Activated naive CD4-positive, alpha-beta T cell treated with anti-CD3 and anti-CD28 coated beads, Interleukin-2, amount 50 U/mL, for 24 hours (primary cell): ENCODE measurements around the gene RIOX2.

Source experiments
- H3K27ac Mint-ChIP-seq: one replicate; pipeline ENCODE4 v1.8.0; 2021; ENCODE audit warnings: mild to moderate bottlenecking, mixed read lengths
- H3K27me3 Mint-ChIP-seq: one replicate; pipeline ENCODE4 v1.8.0; 2021; ENCODE audit warnings: mixed read lengths
- H3K36me3 Mint-ChIP-seq: one replicate; pipeline ENCODE4 v1.8.0; 2021; ENCODE audit warnings: mixed read lengths
- H3K4me1 Mint-ChIP-seq: one replicate; pipeline ENCODE4 v1.8.0; 2021; ENCODE audit warnings: mixed read lengths
- H3K4me3 Mint-ChIP-seq: one replicate; pipeline ENCODE4 v1.8.0; 2021; ENCODE audit warnings: mild to moderate bottlenecking, mixed read lengths
- H3K9me3 Mint-ChIP-seq: one replicate; pipeline ENCODE4 v1.8.0; 2021; ENCODE audit warnings: mixed read lengths

RIOX2 gene

DNA sequence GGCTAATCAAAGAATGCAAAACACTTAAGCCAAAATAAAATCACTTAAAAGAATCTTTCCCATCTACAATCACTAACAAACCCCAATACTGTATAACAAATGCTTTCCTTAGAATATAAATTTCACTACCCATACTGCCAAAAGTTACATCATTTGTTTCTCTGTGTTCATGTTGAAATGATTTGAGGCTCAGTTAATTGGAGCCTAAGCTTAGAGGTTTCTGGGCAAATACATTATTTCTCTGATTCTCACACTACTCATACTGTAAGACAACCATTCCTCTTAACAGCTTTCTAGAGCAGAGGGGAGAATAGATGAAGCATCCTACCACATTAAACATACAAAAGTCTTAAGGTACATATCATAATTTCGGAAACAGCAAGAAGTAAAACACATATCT, 2.1 kb downstream of the RIOX2 start:
- Mint-ChIP-seq H3K36me3 (peaks cover 12% of the 10 kb centered on the region), H3K4me1 (peaks cover 83% of the 10 kb centered on the region), H3K4me3 (peak overlapping the region; percentile 96)

DNA sequence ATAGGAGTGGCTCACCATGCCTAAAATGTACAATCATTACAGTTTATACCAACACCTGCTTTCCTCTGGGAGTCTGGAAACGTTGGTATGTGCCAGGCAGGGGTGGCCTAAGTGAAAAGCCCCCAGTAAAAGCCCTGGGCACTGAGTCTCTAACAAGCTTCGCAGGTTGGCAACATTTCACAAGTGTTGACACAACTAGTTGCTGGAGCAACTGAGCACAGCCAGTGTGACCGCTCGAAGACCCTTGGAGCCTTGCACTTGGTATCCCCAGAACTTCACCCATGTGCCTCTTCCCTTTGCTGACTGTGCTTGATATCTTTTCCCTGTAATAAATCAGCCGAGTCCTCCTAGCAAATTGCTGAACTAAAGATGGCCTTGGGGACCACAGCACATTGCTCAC, 2.7 kb downstream of the RIOX2 start:
- no peaks in the 10 kb centered on the region for H3K27me3 Mint-ChIP-seq
- peak overlapping the region; percentile 96 for H3K4me3 Mint-ChIP-seq

More for the DNA sequence above, 2.1 kb downstream of the RIOX2 start:
- Mint-ChIP-seq H3K9me3 (no peaks in the 10 kb centered on the region), H3K27ac (peak overlapping the region; percentile 15), H3K27me3 (no peaks in the 10 kb centered on the region)

DNA sequence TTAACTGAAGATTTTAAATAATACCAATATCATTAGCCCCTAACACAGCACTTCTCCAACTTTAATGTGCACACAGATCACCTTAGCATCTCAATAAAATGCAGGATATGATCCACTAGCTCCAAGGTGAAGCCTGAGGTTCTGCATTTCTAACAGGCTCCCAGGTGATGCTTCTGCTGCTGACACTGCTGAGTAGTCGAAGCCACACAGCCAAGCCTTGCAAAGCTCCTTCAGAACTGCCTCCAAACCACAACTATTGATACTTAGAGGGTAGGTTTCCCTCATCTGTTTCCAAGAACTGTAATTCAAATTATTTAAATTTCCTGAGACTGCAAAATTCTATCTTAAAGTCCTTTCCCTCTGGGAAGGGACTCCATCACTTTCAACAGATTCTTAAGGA, 3.9 kb downstream of the RIOX2 start:
- H3K27me3 Mint-ChIP-seq = no peaks in the 10 kb centered on the region
- H3K4me3 Mint-ChIP-seq = peak overlapping the region; percentile 28
- peaks cover 86% of the 10 kb centered on the region for H3K4me1 Mint-ChIP-seq
- H3K36me3 Mint-ChIP-seq = peaks cover 19% of the 10 kb centered on the region
- no peaks in the 10 kb centered on the region for H3K9me3 Mint-ChIP-seq
- no peak overlapping the region for H3K27ac Mint-ChIP-seq

More for the DNA sequence above, 2.7 kb downstream of the RIOX2 start:
- H3K36me3 Mint-ChIP-seq = peaks cover 13% of the 10 kb centered on the region
- H3K27ac Mint-ChIP-seq = no peak overlapping the region
- peaks cover 82% of the 10 kb centered on the region for H3K4me1 Mint-ChIP-seq
- no peaks in the 10 kb centered on the region for H3K9me3 Mint-ChIP-seq

DNA sequence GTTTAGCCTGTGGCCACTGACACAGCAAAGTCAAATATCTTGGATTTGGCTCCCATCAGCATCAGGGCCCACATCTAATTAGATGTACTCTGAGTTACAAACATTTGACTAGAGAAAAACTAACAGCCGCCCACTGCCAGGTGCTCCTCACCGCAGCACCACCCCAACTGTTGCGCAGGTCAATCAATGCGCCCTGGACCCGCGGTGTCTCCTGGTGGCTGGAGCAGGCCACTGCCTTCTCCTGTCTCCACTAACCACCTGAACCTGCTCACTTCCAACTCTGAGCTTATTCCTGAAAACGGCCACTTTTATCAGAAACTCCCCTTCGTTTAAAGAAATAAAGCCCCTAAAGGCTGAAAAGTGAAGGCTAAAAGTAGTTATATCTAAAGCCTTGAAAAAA, 4.3 kb downstream of the RIOX2 start:
- Mint-ChIP-seq H3K4me3 (no peak overlapping the region), H3K4me1 (peaks cover 84% of the 10 kb centered on the region), H3K27me3 (no peaks in the 10 kb centered on the region), H3K9me3 (no peaks in the 10 kb centered on the region), H3K36me3 (peaks cover 19% of the 10 kb centered on the region), H3K27ac (no peak overlapping the region)

DNA sequence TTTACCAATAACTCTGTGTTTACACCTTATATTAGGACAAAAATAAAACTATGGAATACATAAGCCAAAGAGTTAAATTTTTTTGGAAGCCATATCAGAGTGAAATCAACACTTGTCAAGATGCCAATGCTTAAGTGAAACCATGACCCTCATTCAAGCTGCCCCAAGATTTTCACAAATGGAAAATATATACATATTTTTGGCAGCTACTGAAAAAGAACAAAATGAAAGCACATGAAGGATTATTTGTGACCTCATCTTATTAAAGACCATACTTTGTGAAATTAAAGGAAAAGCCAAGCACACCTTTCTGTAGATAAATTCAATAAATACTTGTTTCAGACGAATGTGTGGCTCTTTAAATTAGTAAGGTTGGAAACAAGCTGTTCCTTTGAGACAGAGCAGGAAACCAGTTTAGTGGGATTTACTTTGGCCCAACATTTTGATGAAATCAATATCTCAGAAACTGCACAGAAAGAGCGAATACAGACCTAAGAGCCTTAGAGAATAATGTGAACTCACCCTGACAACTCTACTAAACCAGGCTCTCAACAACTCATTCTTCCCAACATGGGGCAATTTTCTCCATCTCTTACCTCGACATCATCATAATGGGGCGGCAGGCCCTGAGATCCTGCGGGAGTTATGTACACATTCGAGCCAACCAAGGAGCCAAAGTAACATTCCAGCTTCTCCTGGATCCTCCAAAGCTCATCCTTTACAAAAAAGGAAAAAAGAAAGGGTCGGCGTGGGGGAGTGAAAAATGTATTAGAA, 11.1 kb downstream of the RIOX2 start:
- Mint-ChIP-seq H3K27me3 (no peaks in the 10 kb centered on the region), H3K27ac (no peak overlapping the region), H3K4me3 (no peak overlapping the region), H3K36me3 (peaks cover 28% of the 10 kb centered on the region), H3K9me3 (no peaks in the 10 kb centered on the region), H3K4me1 (peaks cover 41% of the 10 kb centered on the region)

DNA sequence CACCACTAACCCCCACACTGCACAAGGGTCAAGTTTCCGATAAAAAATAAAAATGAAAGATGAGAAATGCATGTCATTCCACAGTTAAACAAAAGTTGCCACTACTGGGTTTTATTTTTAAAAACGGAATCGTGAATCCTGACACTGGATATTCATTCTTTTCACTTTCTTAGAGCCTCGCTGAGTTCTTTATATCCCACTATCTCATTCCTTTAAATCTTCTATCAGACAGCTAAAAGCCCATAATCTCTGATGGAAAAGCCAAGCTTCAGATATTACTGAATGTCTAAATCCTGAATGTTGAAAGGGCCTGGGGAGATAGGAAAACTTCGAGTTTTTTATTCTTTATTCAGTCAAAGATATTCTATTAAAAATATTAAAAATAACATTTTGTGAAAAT, 11.7 kb downstream of the RIOX2 start:
- no peaks in the 10 kb centered on the region for H3K9me3 Mint-ChIP-seq
- no peak overlapping the region for H3K4me3 Mint-ChIP-seq
- peaks cover 26% of the 10 kb centered on the region for H3K36me3 Mint-ChIP-seq
- peaks cover 35% of the 10 kb centered on the region for H3K4me1 Mint-ChIP-seq
- no peaks in the 10 kb centered on the region for H3K27me3 Mint-ChIP-seq
- no peak overlapping the region for H3K27ac Mint-ChIP-seq

DNA sequence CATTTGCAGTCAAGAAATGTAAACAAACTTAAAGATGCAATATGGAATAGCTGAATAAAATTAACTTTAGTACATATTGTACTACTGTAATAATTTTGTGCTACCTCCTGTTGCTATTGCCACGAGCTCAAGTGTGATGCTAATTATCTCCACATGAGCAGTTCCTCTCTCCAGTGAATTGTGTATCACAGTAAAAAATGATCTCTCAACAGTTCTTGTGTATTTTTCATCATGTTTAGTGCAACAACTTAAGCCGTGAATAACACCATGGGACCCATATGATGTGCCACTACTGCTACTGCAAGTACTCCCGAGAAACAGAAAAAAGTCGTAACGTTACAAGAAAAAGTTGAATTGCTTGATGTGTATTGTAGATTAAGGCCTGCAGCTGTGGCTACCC, 12.4 kb downstream of the RIOX2 start:
- no peak overlapping the region for H3K4me3 Mint-ChIP-seq
- H3K9me3 Mint-ChIP-seq = no peaks in the 10 kb centered on the region
- H3K36me3 Mint-ChIP-seq = peaks cover 29% of the 10 kb centered on the region
- H3K4me1 Mint-ChIP-seq = peaks cover 31% of the 10 kb centered on the region
- H3K27ac Mint-ChIP-seq = no peak overlapping the region
- H3K27me3 Mint-ChIP-seq = no peaks in the 10 kb centered on the region

DNA sequence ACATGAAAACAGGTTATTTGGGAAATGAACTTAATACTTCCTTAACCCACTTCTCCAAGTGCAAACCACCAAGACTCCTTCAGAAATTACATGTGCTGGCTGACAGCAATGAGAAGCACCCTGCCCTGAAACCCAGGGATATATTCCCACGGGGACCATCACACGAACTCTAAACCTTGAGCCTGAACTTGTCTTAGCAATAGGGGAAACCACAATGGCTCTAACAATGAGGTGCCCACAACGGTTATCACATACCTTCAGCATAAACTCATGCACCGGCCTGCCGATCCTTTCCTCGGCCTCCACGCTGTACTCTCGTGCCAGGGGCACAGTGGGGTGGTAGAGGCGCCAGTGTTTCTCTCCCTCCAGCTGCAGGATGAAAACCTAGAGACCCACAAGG, 13.4 kb downstream of the RIOX2 start:
- H3K36me3 Mint-ChIP-seq = peaks cover 25% of the 10 kb centered on the region
- no peaks in the 10 kb centered on the region for H3K9me3 Mint-ChIP-seq
- peaks cover 24% of the 10 kb centered on the region for H3K4me1 Mint-ChIP-seq
- H3K27me3 Mint-ChIP-seq = no peaks in the 10 kb centered on the region
- H3K4me3 Mint-ChIP-seq = no peak overlapping the region
- no peak overlapping the region for H3K27ac Mint-ChIP-seq

DNA sequence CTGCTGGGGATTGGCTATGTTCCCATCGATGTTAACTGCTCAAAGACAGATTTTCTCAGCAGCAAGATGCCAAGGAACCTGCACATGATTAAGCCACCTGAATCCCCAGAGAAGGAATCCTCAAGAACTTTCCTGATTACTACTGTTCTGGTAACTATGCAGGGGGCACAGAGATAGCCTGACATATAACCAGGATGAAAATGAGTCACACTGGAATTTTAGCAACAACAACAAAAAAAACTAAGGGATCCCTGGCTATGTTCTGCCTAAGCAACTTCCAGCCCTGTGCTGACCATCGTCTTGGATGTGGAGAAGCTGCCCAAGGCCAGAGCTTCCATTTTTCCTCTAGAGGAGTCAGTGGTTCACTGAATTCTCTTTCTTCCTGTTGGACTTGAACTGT, 13.8 kb downstream of the RIOX2 start:
- Mint-ChIP-seq H3K9me3 (no peaks in the 10 kb centered on the region), H3K4me3 (no peak overlapping the region), H3K27me3 (no peaks in the 10 kb centered on the region), H3K27ac (no peak overlapping the region), H3K36me3 (peaks cover 21% of the 10 kb centered on the region), H3K4me1 (peaks cover 20% of the 10 kb centered on the region)

DNA sequence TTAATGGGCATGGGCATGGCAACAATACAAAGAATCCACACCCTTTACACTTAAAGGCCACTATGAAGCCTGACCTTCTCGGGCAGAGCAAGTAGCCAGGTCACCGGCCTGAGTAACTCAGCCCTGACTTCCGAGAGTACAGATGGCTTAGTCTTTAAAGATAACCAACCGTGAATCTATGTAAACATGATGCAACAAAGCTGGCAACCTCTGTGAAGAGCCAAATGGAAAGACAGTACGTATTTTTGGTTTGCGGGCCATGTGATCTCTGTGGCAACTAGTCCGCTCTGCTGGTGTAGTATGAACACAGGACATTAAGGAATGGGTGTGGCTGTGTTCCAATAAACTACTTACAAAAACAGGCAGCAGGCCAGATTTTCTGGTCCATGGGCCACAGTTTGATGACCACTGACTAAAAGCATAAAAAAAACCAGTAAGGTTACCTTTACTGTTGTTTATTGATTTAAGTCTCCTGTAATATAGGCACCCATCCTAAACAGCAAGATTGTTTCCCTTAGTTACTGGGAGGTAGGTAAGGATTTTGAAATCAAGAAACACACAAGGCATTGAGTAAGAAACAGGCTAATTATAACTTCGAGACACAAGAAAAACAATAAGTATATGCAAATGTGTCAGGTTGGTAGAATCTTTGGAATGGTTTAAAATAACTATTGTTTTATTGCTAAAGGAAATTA, 14.5 kb downstream of the RIOX2 start:
- H3K9me3 Mint-ChIP-seq = no peaks in the 10 kb centered on the region
- peaks cover 24% of the 10 kb centered on the region for H3K36me3 Mint-ChIP-seq
- H3K4me3 Mint-ChIP-seq = no peak overlapping the region
- peaks cover 18% of the 10 kb centered on the region for H3K4me1 Mint-ChIP-seq
- no peak overlapping the region for H3K27ac Mint-ChIP-seq
- H3K27me3 Mint-ChIP-seq = no peaks in the 10 kb centered on the region

DNA sequence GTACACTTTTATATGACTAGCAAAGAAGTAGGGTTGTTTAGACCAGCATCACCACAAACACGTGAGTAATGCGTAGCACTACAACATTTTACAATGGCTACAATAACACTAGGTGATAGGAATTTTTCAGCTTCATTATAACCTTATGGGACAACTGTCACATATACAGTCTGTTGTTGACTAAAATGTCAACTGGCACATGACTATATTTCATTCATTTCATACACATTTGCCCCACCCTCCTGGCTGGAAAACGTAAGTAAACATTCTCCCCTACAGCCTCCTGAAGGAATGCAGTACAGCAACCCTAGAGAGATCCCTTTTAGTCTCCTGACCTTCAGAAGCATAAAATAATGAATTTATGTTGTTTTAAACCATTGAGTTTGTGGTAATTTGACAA, 16.2 kb downstream of the RIOX2 start:
- Mint-ChIP-seq H3K27ac (no peak overlapping the region), H3K27me3 (no peaks in the 10 kb centered on the region), H3K36me3 (peaks cover 20% of the 10 kb centered on the region), H3K4me1 (peaks cover under 1% of the 10 kb centered on the region), H3K9me3 (no peaks in the 10 kb centered on the region), H3K4me3 (no peak overlapping the region)

DNA sequence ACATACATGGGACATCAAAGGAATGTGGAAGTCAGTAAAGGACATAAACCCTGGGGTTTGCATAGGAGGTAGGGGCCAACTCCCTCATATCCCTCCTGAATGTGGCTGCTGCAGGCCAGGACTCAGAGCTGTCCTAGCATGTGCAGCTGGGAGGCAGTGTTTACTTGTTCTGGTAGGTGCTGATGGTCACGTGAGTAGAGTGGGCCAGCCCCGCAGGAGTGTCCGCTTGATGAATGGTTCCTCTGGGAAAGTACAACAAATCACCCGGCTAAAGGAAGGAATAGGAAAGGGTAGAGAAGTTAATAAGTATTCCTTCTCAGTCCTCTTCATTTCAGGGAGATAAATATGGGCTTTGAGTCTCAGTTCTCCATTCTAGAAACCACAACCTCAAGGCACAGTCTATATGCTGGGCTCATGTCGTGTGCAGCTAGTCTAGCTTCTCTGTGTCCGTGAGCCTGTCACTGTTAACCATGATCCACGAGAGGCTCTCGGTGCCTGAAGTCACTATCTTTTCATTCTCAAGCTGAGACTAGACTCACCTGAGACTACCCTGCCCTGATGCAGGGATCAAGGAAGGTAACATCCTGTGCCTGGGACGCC, 17.9 kb downstream of the RIOX2 start:
- peaks cover 24% of the 10 kb centered on the region for H3K36me3 Mint-ChIP-seq
- H3K27me3 Mint-ChIP-seq = no peaks in the 10 kb centered on the region
- no peak overlapping the region for H3K4me3 Mint-ChIP-seq
- no peak overlapping the region for H3K27ac Mint-ChIP-seq
- H3K9me3 Mint-ChIP-seq = no peaks in the 10 kb centered on the region
- no peaks in the 10 kb centered on the region for H3K4me1 Mint-ChIP-seq

DNA sequence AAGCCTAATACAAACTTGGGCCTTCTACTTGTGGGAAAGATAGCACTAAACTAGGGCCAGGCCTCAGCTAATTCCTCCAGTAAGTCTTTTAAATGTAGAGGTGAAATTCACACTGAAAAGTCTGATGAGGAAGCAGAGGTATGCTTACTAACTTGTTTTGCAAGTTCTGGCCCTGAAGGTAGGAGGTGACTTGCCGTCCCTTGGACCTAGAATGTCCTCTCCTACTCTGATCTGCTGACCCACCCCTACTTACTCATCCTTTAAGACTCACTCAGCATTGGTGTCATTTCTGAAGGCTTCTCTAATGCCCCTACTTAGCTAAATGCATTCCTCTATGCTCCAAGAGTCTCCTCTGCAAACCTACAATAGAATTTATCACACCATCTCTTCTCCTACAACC, 19.4 kb downstream of the RIOX2 start:
- H3K27ac Mint-ChIP-seq = peak overlapping the region; percentile 43
- H3K36me3 Mint-ChIP-seq = peaks cover 28% of the 10 kb centered on the region
- no peak overlapping the region for H3K4me3 Mint-ChIP-seq
- H3K4me1 Mint-ChIP-seq = no peaks in the 10 kb centered on the region
- no peaks in the 10 kb centered on the region for H3K27me3 Mint-ChIP-seq
- H3K9me3 Mint-ChIP-seq = no peaks in the 10 kb centered on the region

DNA sequence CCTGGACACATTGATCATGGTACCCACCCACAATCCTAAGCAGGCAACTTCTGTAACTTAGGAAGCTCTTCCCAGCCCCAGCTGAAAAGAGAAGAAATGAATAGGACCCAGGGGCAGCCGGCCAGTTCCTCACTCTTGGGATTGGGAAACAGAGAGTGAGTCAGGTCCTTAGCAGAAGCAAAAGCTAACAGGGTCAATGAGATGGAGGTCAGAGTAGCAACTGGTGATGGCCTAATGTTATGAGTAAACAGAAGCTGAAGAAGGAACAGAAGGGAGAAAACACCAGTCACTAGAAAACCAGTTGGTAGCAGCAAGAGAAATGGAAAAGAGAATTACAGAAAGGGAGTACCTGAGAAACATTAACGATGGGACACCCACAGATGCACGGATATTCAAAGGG, 20.0 kb downstream of the RIOX2 start:
- H3K9me3 Mint-ChIP-seq = no peaks in the 10 kb centered on the region
- H3K4me3 Mint-ChIP-seq = no peak overlapping the region
- no peaks in the 10 kb centered on the region for H3K4me1 Mint-ChIP-seq
- peaks cover 28% of the 10 kb centered on the region for H3K36me3 Mint-ChIP-seq
- H3K27me3 Mint-ChIP-seq = no peaks in the 10 kb centered on the region
- no peak overlapping the region for H3K27ac Mint-ChIP-seq

DNA sequence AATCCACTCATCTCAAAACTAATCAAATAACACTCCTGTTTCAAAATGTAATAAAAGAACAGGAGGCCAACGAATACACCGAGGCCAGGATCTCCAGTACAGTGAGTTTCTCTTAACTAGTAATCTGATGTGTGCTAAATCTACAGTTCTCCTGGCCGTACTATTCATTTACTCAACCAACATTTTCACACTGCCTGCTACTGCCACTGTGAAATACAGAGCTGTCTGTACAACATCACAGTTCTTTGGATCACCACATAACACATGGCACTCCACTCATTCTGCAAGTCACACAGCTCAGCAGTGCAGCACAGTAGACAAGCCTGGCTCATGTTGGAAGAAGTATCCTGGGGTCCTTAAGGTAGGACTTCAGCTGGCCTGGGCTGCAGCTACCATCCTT, 21.9 kb downstream of the RIOX2 start:
- Mint-ChIP-seq H3K36me3 (peaks cover 36% of the 10 kb centered on the region), H3K27me3 (no peaks in the 10 kb centered on the region), H3K9me3 (no peaks in the 10 kb centered on the region), H3K27ac (no peak overlapping the region), H3K4me1 (no peaks in the 10 kb centered on the region), H3K4me3 (no peak overlapping the region)

DNA sequence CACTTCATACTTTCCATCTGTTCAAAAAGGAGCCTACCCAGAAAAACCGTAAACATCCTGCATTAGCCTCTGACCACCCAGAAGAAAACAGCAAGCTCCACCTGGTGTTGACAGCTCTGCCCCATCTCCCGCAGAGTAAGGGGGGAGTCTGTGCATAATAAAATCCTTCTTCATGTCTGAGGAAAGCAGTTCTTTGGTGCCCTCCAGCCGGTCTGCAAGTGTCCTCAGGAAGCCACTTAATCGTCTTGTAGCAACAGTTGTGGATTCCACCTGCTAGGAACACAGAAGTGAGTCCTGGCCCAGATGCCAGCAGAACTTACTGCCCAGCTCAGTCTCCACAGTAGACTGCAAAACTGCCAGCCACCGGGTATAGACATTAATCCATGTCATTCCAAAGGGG, 22.5 kb downstream of the RIOX2 start:
- no peak overlapping the region for H3K27ac Mint-ChIP-seq
- H3K36me3 Mint-ChIP-seq = peaks cover 33% of the 10 kb centered on the region
- H3K9me3 Mint-ChIP-seq = no peaks in the 10 kb centered on the region
- no peaks in the 10 kb centered on the region for H3K27me3 Mint-ChIP-seq
- no peaks in the 10 kb centered on the region for H3K4me1 Mint-ChIP-seq
- H3K4me3 Mint-ChIP-seq = no peak overlapping the region
